Measurements from ENCODE around the gene DLGAP1.

- no peak for TF ChIP-seq NR2C2 (CRISPR knock-in tag; IDR thresholded peaks at IDR 0.05)
- no peak for TF ChIP-seq ERG (CRISPR knock-in tag; IDR thresholded peaks at IDR 0.05)
- TF ChIP-seq CTCF (IDR thresholded peaks at IDR 0.05): no peak
- TF ChIP-seq MAX (CRISPR knock-in tag; IDR thresholded peaks at IDR 0.05): no peak
- TF ChIP-seq KAT7 (CRISPR knock-in tag; IDR thresholded peaks at IDR 0.05; ENCODE audit: borderline replicate concordance): no peak
- TF ChIP-seq GABPB1 (CRISPR knock-in tag; IDR thresholded peaks at IDR 0.05): no peak
Measured at GRCh38 chr18:3671176-3671575, 783.9 kb downstream of the DLGAP1 start.

All from WTC11 (cell line).